HepG2 (cell line): Measurements from ENCODE around the gene ZNF341. TPM values are rescaled to one million over a fixed set of nuclear protein-coding genes. Genes with fewer than 3 reads are reported as not detected.
A peak's percentile ranks its signal among the peaks of the same experiment; 100 is the strongest.

Experiments
- CENPT ChIP-seq: sonication (generic); formaldehyde crosslinking; IDR thresholded peaks from 2 replicates; pipeline ENCODE4 v1.8.0; 2022; ENCODE audit warnings: low read depth, mild to moderate bottlenecking, moderate library complexity, missing genetic modification reagents
- CHCHD3 ChIP-seq: sonication (generic); formaldehyde crosslinking; IDR thresholded peaks from 2 replicates; pipeline ENCODE4 v1.8.0; 2022; ENCODE audit warnings: mild to moderate bottlenecking, missing genetic modification reagents, moderate library complexity
- DNMT1 ChIP-seq: sonication (generic); formaldehyde crosslinking; IDR thresholded peaks from 2 replicates; pipeline ENCODE4 v1.5.1; 2020; ENCODE audit warnings: mild to moderate bottlenecking, missing genetic modification reagents
- EEA1 ChIP-seq: sonication (generic); formaldehyde crosslinking; IDR thresholded peaks from 2 replicates; pipeline ENCODE4 v1.5.1; 2020; ENCODE audit warnings: mild to moderate bottlenecking, missing genetic modification reagents, borderline replicate concordance
- NAIF1 ChIP-seq: sonication (generic); formaldehyde crosslinking; IDR thresholded peaks from 2 replicates; pipeline ENCODE4 v1.5.0; 2020; ENCODE audit warnings: mild to moderate bottlenecking, missing genetic modification reagents, borderline replicate concordance
- PCBP1 ChIP-seq: fragments of 200-400 bp; formaldehyde crosslinking; IDR thresholded peaks from 2 replicates; pipeline ENCODE4 v1.6.1; 2017; ENCODE audit warnings: mild to moderate bottlenecking, low read depth, low read length, borderline replicate concordance
- RCOR2 ChIP-seq: IDR thresholded peaks from 2 replicates; pipeline ENCODE4 v1.6.1; 2016; ENCODE audit warnings: missing biosample characterization, missing genetic modification reagents
- RORA ChIP-seq: sonication (generic); formaldehyde crosslinking; IDR thresholded peaks from 2 replicates; pipeline ENCODE4 v1.5.0; 2020; ENCODE audit warnings: mild to moderate bottlenecking, missing genetic modification reagents, moderate library complexity
- YY1 ChIP-seq: IDR thresholded peaks from 2 replicates; pipeline ENCODE4 v1.6.1; 2011; ENCODE audit warnings: low read length, low read depth, moderate library complexity, mild to moderate bottlenecking; ENCODE audit not compliant: insufficient read depth, insufficient replicate concordance
- ZBTB7A ChIP-seq: sonication (generic); formaldehyde crosslinking; IDR thresholded peaks from 2 replicates; pipeline ENCODE4 v1.8.0; 2022; ENCODE audit warnings: mild to moderate bottlenecking, missing genetic modification reagents
- ZC3H13 ChIP-seq: sonication (generic); formaldehyde crosslinking; IDR thresholded peaks from 2 replicates; pipeline ENCODE4 v1.8.1; 2023; ENCODE audit warnings: mild to moderate bottlenecking, missing genetic modification reagents, moderate library complexity
- ZNF550 ChIP-seq: sonication (generic); formaldehyde crosslinking; IDR thresholded peaks from 2 replicates; pipeline ENCODE4 v1.4.0; 2020; ENCODE audit warnings: mild to moderate bottlenecking, missing genetic modification reagents, borderline replicate concordance
- ZNF562 ChIP-seq: sonication (generic); formaldehyde crosslinking; IDR thresholded peaks from 2 replicates; pipeline ENCODE4 v1.8.0; 2022; ENCODE audit warnings: missing genetic modification reagents, borderline replicate concordance
- ZNF629 ChIP-seq: sonication (generic); formaldehyde crosslinking; conservative IDR thresholded peaks from 2 replicates; pipeline ENCODE4 v1.5.0; 2020; ENCODE audit warnings: missing genetic modification reagents
- ZNF724P ChIP-seq: sonication (generic); formaldehyde crosslinking; IDR thresholded peaks from 2 replicates; pipeline ENCODE4 v1.8.0; 2022; ENCODE audit warnings: missing genetic modification reagents, borderline replicate concordance
- ZNF747 ChIP-seq: sonication (generic); formaldehyde crosslinking; IDR thresholded peaks from 2 replicates; pipeline ENCODE4 v1.8.1; 2023; ENCODE audit warnings: missing genetic modification reagents, mild to moderate bottlenecking, borderline replicate concordance
- ZZZ3 ChIP-seq: sonication (generic); formaldehyde crosslinking; IDR thresholded peaks from 2 replicates; pipeline ENCODE4 v1.4.0; 2020; ENCODE audit warnings: missing genetic modification reagents, mild to moderate bottlenecking, borderline replicate concordance
- polyA plus RNA-seq, 8 experiments: library from polyadenylated mRNA; depleted of rRNA in 3 of 8; stranded (reverse) in 7 of 8; unstranded in 1 of 8; fragments of >200 nt; fragmentation: Illumina TruSeq in 4 of 8; extraction: Trizol in 4 of 8; gene quantifications; 2 replicates each; pipeline versions ENCODE4 v1.2.1 to v1.2.3, GENCODE V29; 2011 to 2016; ENCODE audit warnings: low read depth in 4 of 8, missing spikeins in 1 of 8, mixed read lengths in 1 of 8; ENCODE audit not compliant: insufficient read depth in 1 of 8
- total RNA-seq, 5 experiments: library from RNA; depleted of rRNA; stranded (reverse); fragments of >200 nt; fragmentation: Illumina TruSeq; extraction: Trizol; gene quantifications; 2 replicates each; pipeline ENCODE4 v1.2.3, GENCODE V29; 2016; ENCODE audit warnings: low read depth in 1 of 5
- TF ChIP-seq, protein P1 (sequence below), 2 experiments: sonication (generic) in 1 of 2; formaldehyde crosslinking in 1 of 2; IDR thresholded peaks; 2 replicates each; pipeline versions ENCODE4 v1.4.0 to v1.6.1; 2018 to 2020; ENCODE audit warnings: missing genetic modification reagents in 2 of 2, borderline replicate concordance in 1 of 2, low read depth in 1 of 2, mild to moderate bottlenecking in 1 of 2, missing biosample characterization in 1 of 2
- TF ChIP-seq, protein P2 (sequence below): sonication (generic); formaldehyde crosslinking; IDR thresholded peaks from 2 replicates; pipeline ENCODE4 v1.4.0; 2020; ENCODE audit warnings: missing genetic modification reagents
- TF ChIP-seq, protein P3 (sequence below): sonication (generic); formaldehyde crosslinking; IDR thresholded peaks from 2 replicates; pipeline ENCODE4 v1.4.0; 2020; ENCODE audit warnings: missing genetic modification reagents

ZNF341 gene
- total and polyA plus RNA-seq, 2 of the 13 experiments (the other 11 are each of a cell fraction or from before 2014, with no cell fraction given) = 1.1 to 2.2 TPM

DNA sequence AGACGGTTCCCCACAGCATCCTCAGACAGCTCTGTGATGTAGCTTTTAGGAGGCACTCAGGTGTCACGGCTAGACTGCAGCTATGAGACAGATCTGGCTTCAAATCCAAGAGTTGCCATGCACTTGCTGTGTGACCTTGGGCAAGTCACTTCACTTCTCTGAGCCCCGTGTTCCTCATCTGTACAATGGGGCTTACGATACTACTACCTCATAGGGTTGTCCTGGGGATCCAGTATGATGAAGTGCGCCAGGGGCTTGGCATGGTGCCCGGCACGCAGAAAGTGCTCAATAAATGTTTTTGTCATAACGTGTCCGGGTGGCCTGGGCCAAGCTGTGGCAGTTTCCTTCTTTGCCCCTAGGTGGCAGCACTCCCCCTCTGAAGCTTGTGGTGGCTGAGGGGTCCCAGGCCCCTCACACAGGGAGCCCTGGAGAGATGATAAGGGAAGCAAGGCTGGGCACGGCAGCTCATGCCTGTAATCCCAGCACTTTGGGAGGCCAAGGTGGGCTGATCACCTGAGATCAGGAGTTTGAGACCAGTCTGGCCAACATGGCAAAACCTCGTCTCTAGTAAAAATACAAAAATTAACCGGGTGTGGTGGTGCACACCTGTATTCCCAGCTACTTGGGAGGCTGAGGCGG, 60.3 kb downstream of the ZNF341 start (continued):
- TF ChIP-seq, protein P1, sequence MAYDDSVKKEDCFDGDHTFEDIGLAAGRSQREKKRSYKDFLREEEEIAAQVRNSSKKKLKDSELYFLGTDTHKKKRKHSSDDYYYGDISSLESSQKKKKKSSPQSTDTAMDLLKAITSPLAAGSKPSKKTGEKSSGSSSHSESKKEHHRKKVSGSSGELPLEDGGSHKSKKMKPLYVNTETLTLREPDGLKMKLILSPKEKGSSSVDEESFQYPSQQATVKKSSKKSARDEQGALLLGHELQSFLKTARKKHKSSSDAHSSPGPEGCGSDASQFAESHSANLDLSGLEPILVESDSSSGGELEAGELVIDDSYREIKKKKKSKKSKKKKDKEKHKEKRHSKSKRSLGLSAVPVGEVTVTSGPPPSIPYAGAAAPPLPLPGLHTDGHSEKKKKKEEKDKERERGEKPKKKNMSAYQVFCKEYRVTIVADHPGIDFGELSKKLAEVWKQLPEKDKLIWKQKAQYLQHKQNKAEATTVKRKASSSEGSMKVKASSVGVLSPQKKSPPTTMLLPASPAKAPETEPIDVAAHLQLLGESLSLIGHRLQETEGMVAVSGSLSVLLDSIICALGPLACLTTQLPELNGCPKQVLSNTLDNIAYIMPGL (CRISPR knock-in tag; IDR thresholded peaks at IDR 0.05; ENCODE audit: borderline replicate concordance in 1 of 2, low read depth in 1 of 2) = peak; percentile 52 to 81; a peak in 2 of 4 replicates
- TF ChIP-seq YY1 (peak; percentile 35), EEA1 (CRISPR knock-in tag) (no peak), RORA (no peak), PCBP1 (no peak), CHCHD3 (no peak), RCOR2 (CRISPR knock-in tag) (peak; percentile 85; the same call in 1 of the 2 replicates), ZNF562 (no peak), ZBTB7A (peak; percentile 92), ZC3H13 (CRISPR knock-in tag) (0 out of 2 replicates have a peak, but pooled peaks have one; percentile 27), NAIF1 (CRISPR knock-in tag) (no peak), ZNF724P (CRISPR knock-in tag) (no peak), ZNF550 (CRISPR knock-in tag) (peak; percentile 28; the same call in 1 of the 2 replicates), DNMT1 (CRISPR knock-in tag) (no peak), ZNF747 (no peak), ZZZ3 (no peak), ZNF629 (CRISPR knock-in tag) (peak; percentile 62), CENPT (CRISPR knock-in tag) (0 out of 2 replicates have a peak, but pooled peaks have one; percentile 41)
- TF ChIP-seq, protein P2, sequence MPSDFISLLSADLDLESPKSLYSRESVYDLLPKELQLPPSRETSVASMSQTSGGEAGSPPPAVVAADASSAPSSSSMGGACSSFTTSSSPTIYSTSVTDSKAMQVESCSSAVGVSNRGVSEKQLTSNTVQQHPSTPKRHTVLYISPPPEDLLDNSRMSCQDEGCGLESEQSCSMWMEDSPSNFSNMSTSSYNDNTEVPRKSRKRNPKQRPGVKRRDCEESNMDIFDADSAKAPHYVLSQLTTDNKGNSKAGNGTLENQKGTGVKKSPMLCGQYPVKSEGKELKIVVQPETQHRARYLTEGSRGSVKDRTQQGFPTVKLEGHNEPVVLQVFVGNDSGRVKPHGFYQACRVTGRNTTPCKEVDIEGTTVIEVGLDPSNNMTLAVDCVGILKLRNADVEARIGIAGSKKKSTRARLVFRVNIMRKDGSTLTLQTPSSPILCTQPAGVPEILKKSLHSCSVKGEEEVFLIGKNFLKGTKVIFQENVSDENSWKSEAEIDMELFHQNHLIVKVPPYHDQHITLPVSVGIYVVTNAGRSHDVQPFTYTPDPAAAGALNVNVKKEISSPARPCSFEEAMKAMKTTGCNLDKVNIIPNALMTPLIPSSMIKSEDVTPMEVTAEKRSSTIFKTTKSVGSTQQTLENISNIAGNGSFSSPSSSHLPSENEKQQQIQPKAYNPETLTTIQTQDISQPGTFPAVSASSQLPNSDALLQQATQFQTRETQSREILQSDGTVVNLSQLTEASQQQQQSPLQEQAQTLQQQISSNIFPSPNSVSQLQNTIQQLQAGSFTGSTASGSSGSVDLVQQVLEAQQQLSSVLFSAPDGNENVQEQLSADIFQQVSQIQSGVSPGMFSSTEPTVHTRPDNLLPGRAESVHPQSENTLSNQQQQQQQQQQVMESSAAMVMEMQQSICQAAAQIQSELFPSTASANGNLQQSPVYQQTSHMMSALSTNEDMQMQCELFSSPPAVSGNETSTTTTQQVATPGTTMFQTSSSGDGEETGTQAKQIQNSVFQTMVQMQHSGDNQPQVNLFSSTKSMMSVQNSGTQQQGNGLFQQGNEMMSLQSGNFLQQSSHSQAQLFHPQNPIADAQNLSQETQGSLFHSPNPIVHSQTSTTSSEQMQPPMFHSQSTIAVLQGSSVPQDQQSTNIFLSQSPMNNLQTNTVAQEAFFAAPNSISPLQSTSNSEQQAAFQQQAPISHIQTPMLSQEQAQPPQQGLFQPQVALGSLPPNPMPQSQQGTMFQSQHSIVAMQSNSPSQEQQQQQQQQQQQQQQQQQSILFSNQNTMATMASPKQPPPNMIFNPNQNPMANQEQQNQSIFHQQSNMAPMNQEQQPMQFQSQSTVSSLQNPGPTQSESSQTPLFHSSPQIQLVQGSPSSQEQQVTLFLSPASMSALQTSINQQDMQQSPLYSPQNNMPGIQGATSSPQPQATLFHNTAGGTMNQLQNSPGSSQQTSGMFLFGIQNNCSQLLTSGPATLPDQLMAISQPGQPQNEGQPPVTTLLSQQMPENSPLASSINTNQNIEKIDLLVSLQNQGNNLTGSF (CRISPR knock-in tag) = 0 out of 2 replicates have a peak, but pooled peaks have one; percentile 71
- TF ChIP-seq, protein P3, sequence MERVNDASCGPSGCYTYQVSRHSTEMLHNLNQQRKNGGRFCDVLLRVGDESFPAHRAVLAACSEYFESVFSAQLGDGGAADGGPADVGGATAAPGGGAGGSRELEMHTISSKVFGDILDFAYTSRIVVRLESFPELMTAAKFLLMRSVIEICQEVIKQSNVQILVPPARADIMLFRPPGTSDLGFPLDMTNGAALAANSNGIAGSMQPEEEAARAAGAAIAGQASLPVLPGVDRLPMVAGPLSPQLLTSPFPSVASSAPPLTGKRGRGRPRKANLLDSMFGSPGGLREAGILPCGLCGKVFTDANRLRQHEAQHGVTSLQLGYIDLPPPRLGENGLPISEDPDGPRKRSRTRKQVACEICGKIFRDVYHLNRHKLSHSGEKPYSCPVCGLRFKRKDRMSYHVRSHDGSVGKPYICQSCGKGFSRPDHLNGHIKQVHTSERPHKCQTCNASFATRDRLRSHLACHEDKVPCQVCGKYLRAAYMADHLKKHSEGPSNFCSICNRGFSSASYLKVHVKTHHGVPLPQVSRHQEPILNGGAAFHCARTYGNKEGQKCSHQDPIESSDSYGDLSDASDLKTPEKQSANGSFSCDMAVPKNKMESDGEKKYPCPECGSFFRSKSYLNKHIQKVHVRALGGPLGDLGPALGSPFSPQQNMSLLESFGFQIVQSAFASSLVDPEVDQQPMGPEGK (CRISPR knock-in tag) = peak; percentile 30; the same call in 1 of the 2 replicates
